ENCODE results near the gene CNNM2.

GRCh38 chr10:103072276-103072675 lies 154.2 kb downstream of the CNNM2 start:
- TF ChIP-seq CTCF (IDR thresholded peaks at IDR 0.05; ENCODE audit: low read depth, low read length, poor library complexity, severe bottlenecking) (no peak), EZH2phosphoT487 (IDR thresholded peaks at IDR 0.05; ENCODE audit: borderline replicate concordance, low read length) (no peak)
